Astrocyte (in vitro differentiated cells and primary cell): Measurements from ENCODE around the gene ST3GAL2.

Experiments used
- EZH2 ChIP-seq: IDR thresholded peaks from 2 replicates; pipeline ENCODE4 v1.6.1; 2012; ENCODE audit warnings: mild to moderate bottlenecking, low read length, inconsistent platforms; ENCODE audit not compliant: insufficient read depth
- TF ChIP-seq, protein P1 (sequence below): IDR thresholded peaks from 2 replicates; pipeline ENCODE4 v1.5.1; 2011; ENCODE audit warnings: low read depth, mild to moderate bottlenecking, inconsistent platforms, low read length, moderate library complexity; ENCODE audit not compliant: insufficient read depth

DNA sequence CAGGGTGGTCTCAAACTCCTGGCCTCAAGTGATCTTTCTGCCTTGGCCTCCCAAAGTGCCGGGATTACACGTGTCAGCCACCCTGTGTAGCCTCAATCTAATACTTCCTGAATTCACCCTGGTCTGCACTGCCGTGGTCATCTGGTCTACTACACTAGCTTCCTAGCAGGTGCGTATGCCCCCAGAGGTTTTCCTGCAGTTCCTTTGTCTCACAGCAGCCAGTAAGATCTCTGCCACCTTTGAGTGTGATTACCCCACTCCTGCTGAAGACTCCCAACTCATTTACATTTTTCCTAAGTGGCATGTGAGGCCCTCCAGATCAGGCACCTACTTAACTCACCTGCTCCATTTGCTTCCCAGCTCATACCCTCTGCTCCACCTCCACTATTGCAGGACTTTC lies 97.3 kb downstream of the ST3GAL2 start:
- TF ChIP-seq, protein P1, sequence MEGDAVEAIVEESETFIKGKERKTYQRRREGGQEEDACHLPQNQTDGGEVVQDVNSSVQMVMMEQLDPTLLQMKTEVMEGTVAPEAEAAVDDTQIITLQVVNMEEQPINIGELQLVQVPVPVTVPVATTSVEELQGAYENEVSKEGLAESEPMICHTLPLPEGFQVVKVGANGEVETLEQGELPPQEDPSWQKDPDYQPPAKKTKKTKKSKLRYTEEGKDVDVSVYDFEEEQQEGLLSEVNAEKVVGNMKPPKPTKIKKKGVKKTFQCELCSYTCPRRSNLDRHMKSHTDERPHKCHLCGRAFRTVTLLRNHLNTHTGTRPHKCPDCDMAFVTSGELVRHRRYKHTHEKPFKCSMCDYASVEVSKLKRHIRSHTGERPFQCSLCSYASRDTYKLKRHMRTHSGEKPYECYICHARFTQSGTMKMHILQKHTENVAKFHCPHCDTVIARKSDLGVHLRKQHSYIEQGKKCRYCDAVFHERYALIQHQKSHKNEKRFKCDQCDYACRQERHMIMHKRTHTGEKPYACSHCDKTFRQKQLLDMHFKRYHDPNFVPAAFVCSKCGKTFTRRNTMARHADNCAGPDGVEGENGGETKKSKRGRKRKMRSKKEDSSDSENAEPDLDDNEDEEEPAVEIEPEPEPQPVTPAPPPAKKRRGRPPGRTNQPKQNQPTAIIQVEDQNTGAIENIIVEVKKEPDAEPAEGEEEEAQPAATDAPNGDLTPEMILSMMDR, result no peak
- TF ChIP-seq EZH2, result no peak
